Hypothalamus (tissue), 51 donors: Measurements from ENCODE around the gene RFWD3.

Experiments
- DNase-seq, 51 donors: peaks; one replicate each; lab custom pipeline; 2025; lab: John Stamatoyannopoulos, UW

RFWD3 gene

DNA sequence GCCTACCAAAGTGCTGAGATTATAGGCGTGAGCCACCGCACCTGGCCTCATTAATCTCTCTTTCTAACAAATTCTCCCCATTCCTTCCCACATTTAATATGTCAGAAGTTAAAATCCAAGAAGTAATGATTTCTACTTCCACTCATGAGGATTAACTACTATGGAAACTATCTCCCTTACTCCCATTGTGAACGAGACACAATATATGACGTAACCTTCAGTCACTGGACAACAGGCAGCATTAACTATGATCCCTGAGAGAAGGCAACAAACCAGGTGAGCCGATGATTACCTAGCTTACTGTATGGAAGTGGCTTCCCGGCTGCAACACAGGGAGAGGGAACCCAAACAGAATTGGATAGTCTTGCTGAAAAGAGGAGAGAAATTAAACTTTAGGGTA, 79.7 kb downstream of the RFWD3 start:
- DNase-seq, result no peak

- DNase-seq, result no peak
Measured at GRCh38 chr16:74585846-74586443, 80.7 kb downstream of the RFWD3 start.

DNA sequence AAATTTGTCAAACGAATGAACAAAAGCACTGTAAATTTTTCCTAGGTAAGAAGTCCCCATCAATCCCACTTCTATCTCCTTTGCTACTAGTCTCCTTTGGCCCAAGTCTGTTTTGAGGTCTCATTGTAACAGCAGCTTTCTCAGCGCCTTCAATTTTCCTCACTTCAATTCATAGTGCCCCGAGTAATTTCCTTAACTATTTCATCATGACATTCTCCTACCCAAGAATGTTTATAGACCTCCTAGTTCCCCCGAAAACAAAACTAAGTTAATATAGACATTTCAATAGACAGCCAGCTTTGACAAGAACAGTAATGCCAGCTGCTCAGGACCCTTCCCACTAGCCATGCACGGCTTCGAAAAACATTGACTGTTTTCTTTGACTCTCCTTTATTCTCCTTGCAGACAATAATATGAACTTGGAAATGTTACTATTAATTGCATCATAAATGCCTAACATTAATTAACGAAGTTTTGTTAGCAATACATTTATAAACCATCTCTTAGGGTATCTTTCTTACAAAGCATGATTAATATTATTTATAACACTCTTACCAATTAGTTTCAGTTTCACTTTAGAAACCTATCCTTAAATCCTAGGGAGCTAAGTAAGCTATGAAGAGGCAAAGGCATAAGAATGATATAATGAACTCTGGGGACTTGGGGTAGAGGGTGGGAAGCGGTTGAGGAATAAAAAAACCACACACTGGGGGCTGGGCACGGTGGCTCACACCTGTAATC, 82.6 kb downstream of the RFWD3 start:
- no peak for DNase-seq

- no peak for DNase-seq
Measured at GRCh38 chr16:74582970-74583369, 83.7 kb downstream of the RFWD3 start.

DNA sequence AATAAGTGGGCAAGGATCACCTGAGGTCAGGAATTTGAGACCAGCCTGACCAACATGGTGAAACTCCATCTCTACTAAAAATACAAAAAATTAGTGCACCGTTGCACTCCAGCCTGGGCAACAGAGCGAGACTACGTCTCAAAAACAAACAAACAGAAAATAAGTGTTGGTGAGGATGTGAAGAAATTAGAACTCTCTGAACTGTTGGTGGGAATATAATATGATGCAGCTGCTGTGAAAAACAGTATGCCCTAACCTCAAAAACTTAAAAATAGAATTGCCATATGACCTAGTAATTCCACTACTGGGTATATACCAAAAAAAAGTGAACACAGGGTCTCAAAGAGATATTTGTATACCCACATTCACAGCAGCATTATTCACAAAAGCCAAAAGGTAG, 85.8 kb downstream of the RFWD3 start:
- DNase-seq, result no peak

GRCh38 chr16:74578838-74579237, 87.8 kb downstream of the RFWD3 start:
- no peak for DNase-seq

DNA sequence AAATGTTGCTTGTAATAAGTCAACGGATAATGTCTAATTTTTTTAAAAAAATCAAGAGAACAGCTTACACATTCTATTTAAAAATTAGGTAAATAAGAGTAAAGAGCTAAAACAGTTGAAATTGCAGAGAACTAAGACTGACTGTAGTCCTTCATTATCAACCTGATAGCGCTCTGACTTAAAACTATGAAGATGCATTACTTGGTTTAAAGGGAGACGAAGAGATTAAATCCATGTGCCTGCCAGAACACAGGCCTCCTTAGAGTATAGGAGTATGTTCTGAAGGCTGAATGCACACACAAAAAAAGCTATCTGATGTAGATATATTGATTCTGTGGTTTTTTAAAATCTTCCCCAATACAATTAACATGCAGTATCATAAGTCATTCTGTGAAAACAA, 88.2 kb downstream of the RFWD3 start:
- no peak for DNase-seq

GRCh38 chr16:74577882-74578366, 88.8 kb downstream of the RFWD3 start:
- DNase-seq, result no peak

GRCh38 chr16:74575807-74576643, 90.7 kb downstream of the RFWD3 start:
- DNase-seq, result no peak

DNA sequence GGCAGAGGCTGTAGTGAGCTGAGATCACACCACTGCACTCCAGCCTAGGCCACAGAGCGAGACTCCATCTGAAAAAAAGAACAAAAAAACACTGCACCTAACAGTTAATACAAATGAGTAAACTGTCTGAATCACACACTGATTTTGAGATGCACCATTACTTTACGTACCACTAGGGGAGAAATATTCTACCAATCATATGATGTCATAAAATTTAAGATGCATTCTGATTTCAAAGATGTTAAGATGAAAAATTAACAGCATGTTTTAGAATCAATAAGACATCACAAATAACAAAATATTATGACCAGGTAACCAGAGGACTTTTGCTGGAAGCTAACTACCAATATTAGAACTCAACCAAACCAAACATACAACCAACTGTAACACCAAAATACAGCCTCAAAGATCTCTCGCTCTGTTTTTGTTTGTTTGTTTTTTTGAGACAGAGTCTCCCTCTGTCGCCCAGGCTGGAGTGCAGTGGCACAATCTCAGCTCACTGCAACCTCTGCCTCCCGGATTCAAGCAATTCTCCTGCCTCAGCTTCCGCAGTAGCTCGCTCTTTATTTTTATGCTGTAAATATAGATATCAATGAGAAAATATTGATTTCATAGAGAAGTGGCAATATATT, 91.4 kb downstream of the RFWD3 start:
- peak in 3 of 51 donors; percentile 9 to 13 (median 9) for DNase-seq

- DNase-seq, result no peak
Measured at GRCh38 chr16:74574146-74574545, 92.5 kb downstream of the RFWD3 start.

DNA sequence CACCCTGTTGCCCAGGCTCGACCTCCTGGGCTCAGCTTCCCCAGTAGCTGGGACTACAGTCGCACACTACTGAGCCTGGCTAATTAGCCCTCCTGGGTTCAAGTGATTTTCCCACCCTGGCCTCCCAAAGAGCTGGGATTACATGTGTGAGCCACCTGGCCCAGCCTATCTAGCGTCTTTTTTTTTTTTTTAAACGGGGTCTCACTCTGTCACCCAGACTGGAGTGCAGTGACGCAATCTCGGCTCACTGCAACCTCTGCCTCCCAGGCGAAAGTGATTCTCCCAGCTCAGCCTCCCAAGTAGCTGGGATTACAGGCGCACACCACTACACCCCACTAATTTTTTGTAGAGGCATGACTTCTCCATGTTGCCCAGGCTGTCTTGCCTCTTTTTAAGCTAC, 93.1 kb downstream of the RFWD3 start:
- DNase-seq, result no peak
